ENCODE results near the gene TRIM33. TPM values are rescaled to one million over a fixed set of nuclear protein-coding genes. Genes with fewer than 3 reads are reported as not detected.

Gene TRIM33
- polyA plus RNA-seq, 1 of the 3 experiments (the other 2 are of a cell fraction): 6.3 TPM

DNA sequence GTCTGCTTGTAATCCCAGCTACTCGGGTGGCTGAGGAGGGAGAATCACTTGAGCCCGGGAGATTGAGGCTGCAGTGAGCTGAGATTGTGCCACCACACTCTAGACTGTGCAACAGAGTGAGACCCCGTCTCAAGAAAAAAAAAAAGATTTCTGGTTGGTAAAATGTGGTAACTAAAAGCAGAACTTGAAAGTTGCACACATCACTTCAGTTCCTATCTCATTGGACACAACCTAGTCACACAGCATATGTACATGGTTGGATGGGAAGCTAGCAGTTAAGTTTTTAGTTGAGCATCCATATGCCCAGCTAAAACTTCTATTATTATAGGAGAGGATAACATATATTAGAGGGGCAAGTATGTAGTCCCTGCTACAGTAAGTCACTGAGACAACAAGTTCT is 48.4 kb upstream of the TRIM33 start:
- Histone ChIP-seq H4K20me1 (ENCODE audit: insufficient read depth) (no peaks in the 10 kb centered on the region), H3K79me2 (ENCODE audit: insufficient read depth) (no peaks in the 10 kb centered on the region), H3K9me2 (no peaks in the 10 kb centered on the region), H3K9me3 (no peaks in the 10 kb centered on the region), H3K27me3 (ENCODE audit: insufficient read depth) (no peaks in the 10 kb centered on the region), H2AFZ (ENCODE audit: low read depth) (no peak overlapping the region), H3K27ac (ENCODE audit: low read depth in 2 of 2, low read length in 1 of 2) (no peak overlapping the region), H3K4me2 (no peak overlapping the region), H3K9ac (no peak overlapping the region), H3F3A (replicated peaks; ENCODE audit: insufficient read depth) (peaks cover 4% of the 10 kb centered on the region), H3K36me3 (replicated peaks in 1 of 2; ENCODE audit: control insufficient read depth in 1 of 2, insufficient read depth in 2 of 2, low read length in 1 of 2) (no peaks in the 10 kb centered on the region), H3K4me3 (ENCODE audit: low read depth in 2 of 2, low read length in 1 of 2) (no peak overlapping the region), H3K4me1 (ENCODE audit: control insufficient read depth in 1 of 2, insufficient read depth in 2 of 2, low read depth in 1 of 2, low read length in 1 of 2) (no peaks in the 10 kb centered on the region)
- 81% methylated on average over 3 of the region's 3 CpGs for WGBS (ENCODE audit: low lambda C conversion rate)
- ChIA-PET POLR2A (no interaction called here), CTCF (interaction anchor here (0.6 to 3.9 kb wide), 6 partner anchors 9 to 580 kb away, joined by 3 to 29 read pairs (median 3); partner anchors contain the start of gene OLFML3)
- TF ChIP-seq, protein P1, sequence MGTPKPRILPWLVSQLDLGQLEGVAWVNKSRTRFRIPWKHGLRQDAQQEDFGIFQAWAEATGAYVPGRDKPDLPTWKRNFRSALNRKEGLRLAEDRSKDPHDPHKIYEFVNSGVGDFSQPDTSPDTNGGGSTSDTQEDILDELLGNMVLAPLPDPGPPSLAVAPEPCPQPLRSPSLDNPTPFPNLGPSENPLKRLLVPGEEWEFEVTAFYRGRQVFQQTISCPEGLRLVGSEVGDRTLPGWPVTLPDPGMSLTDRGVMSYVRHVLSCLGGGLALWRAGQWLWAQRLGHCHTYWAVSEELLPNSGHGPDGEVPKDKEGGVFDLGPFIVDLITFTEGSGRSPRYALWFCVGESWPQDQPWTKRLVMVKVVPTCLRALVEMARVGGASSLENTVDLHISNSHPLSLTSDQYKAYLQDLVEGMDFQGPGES (IDR thresholded peaks at IDR 0.05; ENCODE audit: low read depth, low read length): no peak
- TF ChIP-seq NRF1 (IDR thresholded peaks at IDR 0.05; ENCODE audit: low read depth, low read length): no peak
- TF ChIP-seq TEAD4 (IDR thresholded peaks at IDR 0.05; ENCODE audit: borderline replicate concordance, insufficient read depth): no peak
- no peak for TF ChIP-seq SIN3A (IDR thresholded peaks at IDR 0.05; ENCODE audit: borderline replicate concordance, low read depth, low read length)
- TF ChIP-seq FOXJ3 (CRISPR knock-in tag; IDR thresholded peaks at IDR 0.05): no peak
- TF ChIP-seq YY1 (IDR thresholded peaks at IDR 0.05; ENCODE audit: low read depth): no peak
- no peak for TF ChIP-seq RFX5 (IDR thresholded peaks at IDR 0.05; ENCODE audit: low read length)
- TF ChIP-seq, protein P2, sequence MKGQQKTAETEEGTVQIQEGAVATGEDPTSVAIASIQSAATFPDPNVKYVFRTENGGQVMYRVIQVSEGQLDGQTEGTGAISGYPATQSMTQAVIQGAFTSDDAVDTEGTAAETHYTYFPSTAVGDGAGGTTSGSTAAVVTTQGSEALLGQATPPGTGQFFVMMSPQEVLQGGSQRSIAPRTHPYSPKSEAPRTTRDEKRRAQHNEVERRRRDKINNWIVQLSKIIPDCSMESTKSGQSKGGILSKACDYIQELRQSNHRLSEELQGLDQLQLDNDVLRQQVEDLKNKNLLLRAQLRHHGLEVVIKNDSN (IDR thresholded peaks at IDR 0.05; ENCODE audit: borderline replicate concordance, low read depth): no peak
- no peak for TF ChIP-seq FOSL2 (IDR thresholded peaks at IDR 0.05; ENCODE audit: borderline replicate concordance, low read depth)
- TF ChIP-seq RXRA (IDR thresholded peaks at IDR 0.05; ENCODE audit: borderline replicate concordance, low read depth): no peak
- TF ChIP-seq, protein P3, sequence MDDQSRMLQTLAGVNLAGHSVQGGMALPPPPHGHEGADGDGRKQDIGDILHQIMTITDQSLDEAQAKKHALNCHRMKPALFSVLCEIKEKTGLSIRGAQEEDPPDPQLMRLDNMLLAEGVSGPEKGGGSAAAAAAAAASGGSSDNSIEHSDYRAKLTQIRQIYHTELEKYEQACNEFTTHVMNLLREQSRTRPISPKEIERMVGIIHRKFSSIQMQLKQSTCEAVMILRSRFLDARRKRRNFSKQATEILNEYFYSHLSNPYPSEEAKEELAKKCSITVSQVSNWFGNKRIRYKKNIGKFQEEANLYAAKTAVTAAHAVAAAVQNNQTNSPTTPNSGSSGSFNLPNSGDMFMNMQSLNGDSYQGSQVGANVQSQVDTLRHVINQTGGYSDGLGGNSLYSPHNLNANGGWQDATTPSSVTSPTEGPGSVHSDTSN (IDR thresholded peaks at IDR 0.05): no peak
- TF ChIP-seq EP300 (IDR thresholded peaks at IDR 0.05; ENCODE audit: borderline replicate concordance in 1 of 2, low read depth in 1 of 2, low read length in 1 of 2): no peak
- TF ChIP-seq EZH2phosphoT487 (IDR thresholded peaks at IDR 0.05; ENCODE audit: borderline replicate concordance, low read depth): no peak
- TF ChIP-seq JUND (IDR thresholded peaks at IDR 0.05): no peak
- no peak for TF ChIP-seq SMC3 (IDR thresholded peaks at IDR 0.05; ENCODE audit: low read depth, low read length)
- TF ChIP-seq FOXM1 (IDR thresholded peaks at IDR 0.05; ENCODE audit: low read depth): no peak
- TF ChIP-seq TAF1 (IDR thresholded peaks at IDR 0.05; ENCODE audit: borderline replicate concordance, low read depth, low read length): no peak
- TF ChIP-seq, protein P4, sequence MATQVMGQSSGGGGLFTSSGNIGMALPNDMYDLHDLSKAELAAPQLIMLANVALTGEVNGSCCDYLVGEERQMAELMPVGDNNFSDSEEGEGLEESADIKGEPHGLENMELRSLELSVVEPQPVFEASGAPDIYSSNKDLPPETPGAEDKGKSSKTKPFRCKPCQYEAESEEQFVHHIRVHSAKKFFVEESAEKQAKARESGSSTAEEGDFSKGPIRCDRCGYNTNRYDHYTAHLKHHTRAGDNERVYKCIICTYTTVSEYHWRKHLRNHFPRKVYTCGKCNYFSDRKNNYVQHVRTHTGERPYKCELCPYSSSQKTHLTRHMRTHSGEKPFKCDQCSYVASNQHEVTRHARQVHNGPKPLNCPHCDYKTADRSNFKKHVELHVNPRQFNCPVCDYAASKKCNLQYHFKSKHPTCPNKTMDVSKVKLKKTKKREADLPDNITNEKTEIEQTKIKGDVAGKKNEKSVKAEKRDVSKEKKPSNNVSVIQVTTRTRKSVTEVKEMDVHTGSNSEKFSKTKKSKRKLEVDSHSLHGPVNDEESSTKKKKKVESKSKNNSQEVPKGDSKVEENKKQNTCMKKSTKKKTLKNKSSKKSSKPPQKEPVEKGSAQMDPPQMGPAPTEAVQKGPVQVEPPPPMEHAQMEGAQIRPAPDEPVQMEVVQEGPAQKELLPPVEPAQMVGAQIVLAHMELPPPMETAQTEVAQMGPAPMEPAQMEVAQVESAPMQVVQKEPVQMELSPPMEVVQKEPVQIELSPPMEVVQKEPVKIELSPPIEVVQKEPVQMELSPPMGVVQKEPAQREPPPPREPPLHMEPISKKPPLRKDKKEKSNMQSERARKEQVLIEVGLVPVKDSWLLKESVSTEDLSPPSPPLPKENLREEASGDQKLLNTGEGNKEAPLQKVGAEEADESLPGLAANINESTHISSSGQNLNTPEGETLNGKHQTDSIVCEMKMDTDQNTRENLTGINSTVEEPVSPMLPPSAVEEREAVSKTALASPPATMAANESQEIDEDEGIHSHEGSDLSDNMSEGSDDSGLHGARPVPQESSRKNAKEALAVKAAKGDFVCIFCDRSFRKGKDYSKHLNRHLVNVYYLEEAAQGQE (IDR thresholded peaks at IDR 0.05; ENCODE audit: low read depth, low read length): no peak
- no peak for TF ChIP-seq TCF12 (IDR thresholded peaks at IDR 0.05)
- TF ChIP-seq, protein P5, sequence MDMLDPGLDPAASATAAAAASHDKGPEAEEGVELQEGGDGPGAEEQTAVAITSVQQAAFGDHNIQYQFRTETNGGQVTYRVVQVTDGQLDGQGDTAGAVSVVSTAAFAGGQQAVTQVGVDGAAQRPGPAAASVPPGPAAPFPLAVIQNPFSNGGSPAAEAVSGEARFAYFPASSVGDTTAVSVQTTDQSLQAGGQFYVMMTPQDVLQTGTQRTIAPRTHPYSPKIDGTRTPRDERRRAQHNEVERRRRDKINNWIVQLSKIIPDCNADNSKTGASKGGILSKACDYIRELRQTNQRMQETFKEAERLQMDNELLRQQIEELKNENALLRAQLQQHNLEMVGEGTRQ (IDR thresholded peaks at IDR 0.05; ENCODE audit: borderline replicate concordance, low read depth, low read length): no peak
- DNase-seq: no peak
